Stimulated activated CD4-positive, alpha-beta T cell treated with anti-CD3 and anti-CD28 coated beads, Interleukin-2, amount 100 ng/mL, for 24 hours (primary cell): ENCODE measurements around the gene DPY19L1.
"Not testable (repeated sequence)": the region's sequence is repeated elsewhere in the genome, so short reads cannot be mapped to it uniquely, and the experiment has no call there.

Source experiments
- DNase-seq, 2 donors: peaks; one replicate each; pipeline ENCODE4 v3.0.0-alpha.2; 2020

DPY19L1 gene

GRCh38 chr7:34985155-34985554 is 52.1 kb downstream of the DPY19L1 start:
- not testable (repeated sequence) for DNase-seq

- not testable (repeated sequence) for DNase-seq
Measured at GRCh38 chr7:34984140-34984539, 53.1 kb downstream of the DPY19L1 start.

DNA sequence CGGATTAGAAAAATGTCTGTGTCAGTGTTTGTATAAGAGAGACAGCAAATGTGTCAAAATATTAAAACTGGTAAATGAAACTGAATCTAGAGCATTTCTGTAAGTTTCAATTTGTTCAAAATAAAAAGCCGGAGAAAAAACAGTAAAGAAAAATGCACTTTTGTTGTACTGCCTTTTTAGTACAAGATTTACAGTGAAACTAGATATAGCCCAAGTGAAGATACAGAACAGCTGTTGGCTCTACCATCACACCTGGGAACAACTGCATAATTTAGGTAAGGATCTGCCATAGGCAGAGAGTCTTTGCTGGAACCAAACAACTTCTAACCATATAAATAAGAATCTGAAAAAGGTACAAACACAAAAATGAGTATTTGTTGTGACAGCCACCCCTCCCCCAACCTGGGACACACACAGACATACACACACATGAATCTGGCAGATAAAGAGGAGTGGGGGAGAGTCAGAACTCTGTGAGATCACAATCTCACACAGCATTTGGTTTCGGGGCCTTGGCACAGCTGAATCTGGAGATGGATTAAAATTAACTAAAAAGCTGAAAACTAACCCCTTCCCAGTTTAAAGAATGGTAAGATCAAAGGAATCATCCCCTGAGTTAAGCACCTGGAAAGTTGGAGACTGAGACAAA is 54.8 kb downstream of the DPY19L1 start:
- DNase-seq: no peak

- not testable (repeated sequence) for DNase-seq
Measured at GRCh38 chr7:34979124-34979523, 58.2 kb downstream of the DPY19L1 start.

- DNase-seq: no peak
Measured at GRCh38 chr7:34973400-34973760, 63.9 kb downstream of the DPY19L1 start.

GRCh38 chr7:34972739-34973399 is 64.4 kb downstream of the DPY19L1 start:
- DNase-seq: not testable (repeated sequence)

DNA sequence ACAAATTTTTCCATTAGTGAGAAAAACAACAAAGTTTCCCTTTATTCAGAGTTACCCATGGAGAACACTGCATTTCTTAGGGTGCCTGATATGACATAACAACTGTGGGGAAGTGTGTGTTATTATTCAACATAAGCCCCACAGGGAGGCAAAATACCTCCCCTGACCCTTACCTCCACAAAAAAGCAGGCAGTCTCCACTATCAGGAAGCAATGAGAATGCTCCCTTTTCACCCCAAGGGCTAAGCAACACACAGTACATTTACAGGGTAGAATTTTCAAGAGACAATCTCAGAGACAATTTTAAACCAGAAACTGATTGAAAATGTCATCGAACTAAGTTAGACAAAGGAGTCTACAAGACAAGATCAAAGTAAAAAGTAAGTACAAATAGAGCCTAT is 69.5 kb downstream of the DPY19L1 start:
- DNase-seq: not testable (repeated sequence)

DNA sequence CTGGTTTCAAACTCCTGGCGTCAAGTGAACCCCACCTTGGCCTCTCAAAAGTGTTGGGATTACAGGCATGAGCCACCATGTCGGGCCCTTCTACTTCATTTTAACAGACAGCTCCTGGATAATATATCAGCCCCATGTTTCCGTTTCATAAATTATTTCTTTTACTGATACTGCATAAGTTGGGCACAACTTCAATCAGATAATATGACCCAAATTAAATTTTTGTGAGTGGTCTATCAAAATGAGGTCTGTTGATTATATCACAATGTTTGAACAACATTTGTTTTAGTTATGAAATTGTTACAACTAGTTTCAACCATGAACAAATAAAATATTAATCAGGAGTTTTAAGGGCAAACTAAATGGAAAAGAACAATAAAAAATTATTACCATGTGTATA is 70.8 kb downstream of the DPY19L1 start:
- not testable (repeated sequence) for DNase-seq

DNA sequence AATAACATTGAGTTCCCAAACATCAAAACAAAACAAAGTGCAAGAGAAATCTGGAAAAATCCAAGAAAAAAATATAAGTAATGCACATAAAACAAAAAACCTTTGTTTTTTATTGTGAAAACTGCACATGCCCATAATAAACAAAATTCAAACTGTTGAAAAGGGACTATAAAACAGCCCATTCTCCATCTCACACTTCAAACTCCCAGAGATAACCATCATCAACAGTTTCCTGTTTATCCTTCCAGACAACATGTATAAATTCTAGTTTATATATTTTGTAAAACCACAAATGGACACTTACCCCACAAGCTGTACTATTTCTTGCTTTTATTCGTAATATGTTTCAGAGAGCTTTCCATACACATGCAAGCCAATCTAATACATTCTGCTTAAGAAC is 79.3 kb downstream of the DPY19L1 start:
- DNase-seq: no peak

DNA sequence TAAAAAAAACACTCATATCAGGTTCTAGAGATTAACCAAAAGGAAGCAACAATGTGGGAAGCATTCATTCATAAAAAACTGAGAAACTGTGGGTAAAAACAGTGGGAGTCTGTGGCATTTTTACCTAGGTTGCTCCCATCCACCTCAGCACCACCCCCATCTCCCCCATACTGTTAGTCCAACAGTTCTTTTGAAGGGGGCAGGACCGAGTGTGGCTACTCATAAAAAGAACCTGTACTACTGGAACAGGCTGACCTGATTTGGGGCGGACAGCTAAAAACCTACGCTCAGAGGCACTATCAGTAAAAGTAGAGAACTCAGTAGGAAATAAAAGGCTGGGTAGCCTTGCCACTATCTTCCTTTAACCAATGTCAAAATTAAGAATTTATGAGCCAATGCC is 84.5 kb downstream of the DPY19L1 start:
- no peak for DNase-seq

GRCh38 chr7:34949361-34949760 is 87.9 kb downstream of the DPY19L1 start:
- no peak for DNase-seq

DNA sequence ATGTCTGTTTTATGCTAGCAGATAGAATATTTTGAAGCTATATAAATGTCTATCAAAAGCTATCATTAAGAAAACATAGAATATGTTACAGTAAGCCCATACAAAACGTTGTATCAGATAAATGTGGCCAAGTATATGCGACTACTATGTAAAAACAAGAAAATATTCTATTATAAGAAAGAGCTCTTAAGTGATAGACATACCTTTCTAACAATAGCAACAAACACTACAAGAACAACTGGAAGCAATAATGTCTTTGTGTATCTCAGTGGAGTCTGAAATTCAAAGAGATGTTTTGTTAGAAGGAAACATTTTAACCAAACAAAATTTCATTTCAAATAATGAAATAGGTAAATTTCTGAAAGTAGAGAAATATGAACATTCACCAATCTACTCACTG is 89.9 kb downstream of the DPY19L1 start:
- DNase-seq: not testable (repeated sequence)

- no peak for DNase-seq
Measured at GRCh38 chr7:34946486-34946885, 90.8 kb downstream of the DPY19L1 start.

DNA sequence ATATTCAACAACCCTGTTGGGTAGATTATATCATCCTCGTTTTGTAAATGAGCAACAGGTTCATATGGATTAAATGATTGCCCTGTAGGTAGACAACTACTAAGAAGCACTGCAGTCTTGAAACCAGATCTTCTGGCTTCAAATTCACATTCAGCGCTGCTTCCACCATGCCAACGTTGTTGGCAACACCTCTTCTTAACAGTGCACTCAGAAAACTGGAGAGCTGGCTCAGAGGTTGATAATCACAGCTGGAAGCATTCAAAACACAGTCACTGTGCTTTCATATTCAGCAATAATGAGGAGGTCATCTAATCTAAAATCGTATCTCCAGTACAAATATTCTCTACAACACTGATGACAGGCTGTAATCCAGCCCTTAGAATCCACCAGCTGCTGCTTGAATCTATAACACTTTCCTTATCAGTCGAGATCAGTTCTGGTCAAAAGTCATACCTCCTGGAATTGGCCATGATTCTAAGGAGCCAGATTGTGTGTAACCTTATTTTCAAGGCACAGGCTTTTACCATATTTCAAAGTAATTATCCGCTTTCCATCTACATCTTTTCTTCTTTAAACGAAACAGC is 91.3 kb downstream of the DPY19L1 start:
- DNase-seq: not testable (repeated sequence)

DNA sequence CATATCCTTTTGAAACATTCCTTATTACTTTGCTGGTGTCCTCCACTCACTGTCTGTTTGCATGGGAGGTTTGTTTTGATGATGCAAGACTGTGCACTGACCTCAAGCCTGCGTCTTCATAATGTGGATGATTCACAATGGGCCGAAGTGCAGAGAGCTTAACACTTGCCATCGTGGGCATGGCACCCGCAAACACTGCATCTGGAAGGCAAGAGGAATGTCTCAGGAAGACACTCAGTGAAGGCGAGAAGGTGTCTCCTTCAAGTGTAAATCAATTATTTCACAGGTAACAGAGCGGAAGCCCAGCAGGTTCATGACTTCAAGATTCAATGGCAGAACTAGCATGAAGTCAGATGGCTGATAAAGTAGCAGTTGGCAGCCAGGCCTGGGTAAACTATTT is 98.1 kb downstream of the DPY19L1 start:
- DNase-seq: no peak

DNA sequence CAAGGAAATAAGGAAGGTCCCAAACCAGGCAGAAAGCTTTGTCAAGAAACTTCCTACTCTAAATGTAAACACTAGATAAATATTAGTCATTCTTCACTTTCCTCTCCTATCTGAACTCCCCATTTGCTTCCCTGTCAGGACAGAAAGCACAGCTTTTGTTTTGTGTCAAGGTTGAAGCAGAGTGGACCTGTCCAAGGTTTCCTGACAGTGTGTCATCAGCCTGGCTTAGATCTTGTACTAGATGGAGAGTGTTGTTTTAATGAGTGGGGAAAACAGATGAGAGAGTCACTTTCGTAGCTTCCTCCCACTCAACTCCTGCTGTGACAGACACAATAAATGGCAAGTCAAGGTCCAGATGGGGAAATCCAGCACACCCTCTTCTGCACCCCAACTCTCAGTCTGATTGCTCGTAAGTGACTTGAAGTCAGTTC is 101.5 kb downstream of the DPY19L1 start:
- DNase-seq: not testable (repeated sequence)

- DNase-seq: no peak
Measured at GRCh38 chr7:34931739-34932138, 105.5 kb downstream of the DPY19L1 start.

GRCh38 chr7:34929783-34930182 is 107.5 kb downstream of the DPY19L1 start:
- not testable (repeated sequence) for DNase-seq

- DNase-seq: no peak
Measured at GRCh38 chr7:34928560-34928959, 108.7 kb downstream of the DPY19L1 start.

GRCh38 chr7:34928052-34928451 is 109.2 kb downstream of the DPY19L1 start:
- DNase-seq: peak; percentile 55 to 71

DNA sequence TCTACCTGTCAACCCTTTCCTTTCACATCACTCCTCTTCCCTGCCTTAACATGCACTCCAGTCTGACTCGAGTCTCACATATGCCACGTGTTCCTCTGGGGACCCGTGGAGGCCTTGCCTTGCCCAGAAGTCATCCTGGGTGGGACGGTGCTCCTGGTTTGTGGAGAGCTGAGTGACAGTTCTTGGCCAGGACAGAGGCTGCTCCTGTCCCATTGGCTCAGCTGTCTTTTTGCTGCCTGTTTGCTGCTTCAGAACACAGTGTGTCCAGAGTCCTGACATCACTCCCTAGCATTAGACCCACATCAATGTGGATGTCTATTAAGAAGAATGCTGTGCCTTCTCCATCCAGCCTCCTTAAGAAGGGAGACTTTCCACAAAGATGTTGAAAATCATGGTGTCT is 116.8 kb downstream of the DPY19L1 start:
- not testable (repeated sequence) for DNase-seq

GRCh38 chr7:34919038-34919437 is 118.2 kb downstream of the DPY19L1 start:
- DNase-seq: not testable (repeated sequence)

DNA sequence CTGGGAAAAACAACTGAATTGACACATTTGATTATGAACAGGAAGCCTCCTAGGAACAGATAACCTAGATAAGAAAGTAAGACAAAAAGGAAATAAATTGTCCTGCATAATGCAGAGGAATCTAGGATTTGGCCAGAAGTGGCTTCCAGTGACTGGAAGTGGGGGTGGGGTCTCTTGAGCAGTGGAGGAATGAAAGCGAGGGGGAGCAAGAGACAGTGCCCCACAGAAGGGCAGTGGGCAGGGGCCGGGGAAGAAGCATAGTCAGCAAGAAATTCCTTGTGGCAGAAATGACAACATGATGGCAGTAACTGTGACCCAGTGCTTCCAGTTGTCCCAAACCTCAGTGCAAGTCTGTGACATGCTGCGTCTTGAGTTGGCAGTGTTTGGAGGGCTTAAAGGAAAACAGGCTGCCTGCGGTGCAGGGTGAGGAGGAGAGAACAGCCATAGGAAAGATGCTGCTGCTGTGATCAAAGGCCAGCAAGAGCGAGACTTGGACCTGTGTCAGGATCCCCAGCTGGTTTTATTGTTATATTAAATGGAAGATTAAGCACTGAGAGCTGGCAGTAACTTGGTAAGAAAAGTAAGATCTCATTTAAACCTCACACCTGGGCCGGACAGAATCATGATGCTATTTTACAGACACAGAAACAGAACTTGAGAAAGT is 119.0 kb downstream of the DPY19L1 start:
- DNase-seq: not testable (repeated sequence)

GRCh38 chr7:34917515-34917914 is 119.8 kb downstream of the DPY19L1 start:
- DNase-seq: not testable (repeated sequence)
